HG03571 (cell line): Measurements from ENCODE around the gene OCA2.
"Not testable (repeated sequence)": the region's sequence is repeated elsewhere in the genome, so short reads cannot be mapped to it uniquely, and the experiment has no call there.

ENCODE experiments used
- ATAC-seq: cut with Tn5 transposase; IDR thresholded peaks from one replicate; pipeline ENCODE4 v1.9.1; 2021; ENCODE audit not compliant: unreplicated experiment

The OCA2 gene

GRCh38 chr15:28026221-28026620 lies 72.9 kb downstream of the OCA2 start:
- no peak for ATAC-seq

DNA sequence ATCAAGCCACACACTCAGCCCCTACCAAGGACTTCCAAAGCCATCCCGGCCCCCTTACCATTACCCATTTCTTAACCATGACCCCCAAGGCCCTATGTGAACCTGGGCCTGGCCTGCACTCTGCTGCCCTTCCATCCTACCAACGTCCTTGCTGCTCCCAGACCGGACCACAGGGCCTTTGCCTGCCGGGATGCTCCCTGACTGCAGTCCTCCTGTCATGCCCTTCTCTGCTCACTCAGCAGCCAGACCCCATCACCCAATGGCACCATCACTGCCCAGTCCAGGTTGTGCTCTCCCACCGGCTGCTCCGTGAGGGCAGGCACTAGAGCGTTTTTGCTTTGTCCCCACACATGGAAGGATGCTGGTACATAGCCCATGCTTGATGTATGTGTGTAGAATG lies 73.7 kb downstream of the OCA2 start:
- ATAC-seq: no peak

GRCh38 chr15:28024889-28025250 lies 74.2 kb downstream of the OCA2 start:
- no peak for ATAC-seq

DNA sequence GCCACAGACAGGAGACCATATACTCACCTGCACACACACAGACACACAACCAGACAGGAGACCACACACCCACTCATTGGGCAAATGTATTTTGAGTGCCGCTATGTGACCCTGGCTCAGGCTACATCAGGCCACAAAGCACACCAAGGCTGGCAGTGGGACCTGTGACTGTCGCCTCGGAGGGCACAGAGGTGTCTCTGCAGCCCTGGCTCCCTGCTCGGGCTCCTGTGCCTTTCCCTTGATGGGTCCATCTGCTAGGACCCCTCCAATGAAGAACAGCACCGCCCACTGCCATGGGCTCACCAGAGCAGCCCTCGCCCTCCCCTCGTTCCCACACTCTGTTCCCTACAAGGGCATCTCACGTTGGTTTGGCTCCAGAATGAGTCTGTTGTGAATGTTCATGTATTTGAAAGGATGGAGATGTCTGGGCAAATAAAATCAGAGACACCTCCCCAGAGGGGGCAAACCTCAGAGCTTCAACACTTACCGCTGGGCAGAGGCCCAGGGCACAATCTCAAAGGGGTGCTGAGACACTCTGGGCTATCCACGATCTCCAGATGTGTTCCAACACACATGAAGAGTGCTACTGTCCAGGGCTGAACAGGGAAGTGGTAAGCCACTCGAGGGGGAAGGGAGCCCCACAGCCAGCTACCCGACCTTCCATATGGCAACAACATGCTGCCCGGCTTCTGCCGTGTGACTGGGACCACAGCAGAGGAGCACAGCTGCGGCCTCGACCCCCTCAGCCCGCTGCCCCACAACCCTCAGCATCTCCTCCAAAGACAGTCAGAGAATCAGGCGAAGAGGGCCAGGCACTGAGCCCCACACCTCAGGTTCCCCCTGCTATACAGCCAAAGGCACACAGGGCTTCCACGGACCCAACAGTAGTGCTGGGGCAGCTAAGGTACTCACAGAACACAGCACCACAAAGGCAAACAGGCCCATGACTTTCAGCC lies 74.9 kb downstream of the OCA2 start:
- ATAC-seq: no peak

DNA sequence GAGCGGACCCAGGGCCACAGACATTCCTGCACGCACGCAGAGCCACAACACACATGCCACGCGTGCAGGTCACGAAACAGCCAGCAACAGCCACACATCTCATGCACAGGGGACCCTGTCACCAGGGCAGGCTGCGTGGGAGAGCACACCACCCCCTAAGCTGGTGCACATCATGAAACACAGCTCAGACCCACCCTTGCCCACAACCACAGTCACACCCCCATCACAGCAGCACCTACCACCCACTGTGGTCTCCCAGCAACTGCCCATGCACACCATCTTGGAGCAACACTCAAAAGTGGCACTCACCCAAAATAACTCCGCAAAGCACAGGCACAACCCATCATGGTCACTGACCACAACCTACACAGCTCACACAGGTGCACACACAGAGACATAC lies 75.7 kb downstream of the OCA2 start:
- ATAC-seq: no peak

DNA sequence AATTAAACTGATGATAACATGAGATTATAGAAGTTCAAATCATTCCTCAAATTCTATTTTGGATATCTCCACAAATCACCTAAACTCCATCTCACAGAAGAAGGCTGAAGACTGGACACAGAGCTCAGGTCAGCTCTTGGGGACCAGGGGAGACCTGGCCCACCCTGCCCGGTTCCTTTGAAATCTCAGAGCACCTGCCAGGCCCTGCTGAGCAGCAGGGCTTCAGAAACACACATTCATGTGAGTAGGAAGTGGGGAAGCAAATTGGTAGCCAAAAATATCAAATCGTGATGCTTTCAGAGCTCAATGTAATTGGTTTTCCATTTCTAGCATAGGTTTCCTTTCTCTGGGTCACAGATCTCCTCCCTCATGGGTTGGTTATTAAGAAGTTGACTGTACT lies 76.2 kb downstream of the OCA2 start:
- ATAC-seq: no peak

DNA sequence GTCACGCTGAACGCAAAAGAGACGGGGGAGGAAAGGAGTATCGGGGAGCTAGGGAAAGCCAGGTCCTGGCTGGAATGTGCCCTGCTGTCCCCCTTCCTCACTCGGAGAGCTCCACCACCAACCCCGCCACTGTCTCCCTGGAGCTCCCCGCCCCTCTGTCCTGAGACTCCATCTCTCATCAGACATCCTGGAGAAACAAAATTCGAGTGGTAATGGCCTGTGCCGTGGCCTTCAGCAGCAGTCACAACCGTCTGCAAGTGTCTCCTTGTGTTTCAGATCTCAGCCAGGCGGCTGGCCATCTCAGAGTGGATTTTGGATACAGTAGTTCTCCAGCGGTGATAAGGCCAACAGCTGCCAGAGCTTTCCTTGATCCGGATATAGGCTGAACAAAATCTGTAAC lies 76.9 kb downstream of the OCA2 start:
- no peak for ATAC-seq

- no peak for ATAC-seq
Measured at GRCh38 chr15:28021281-28022039, 77.7 kb downstream of the OCA2 start.

DNA sequence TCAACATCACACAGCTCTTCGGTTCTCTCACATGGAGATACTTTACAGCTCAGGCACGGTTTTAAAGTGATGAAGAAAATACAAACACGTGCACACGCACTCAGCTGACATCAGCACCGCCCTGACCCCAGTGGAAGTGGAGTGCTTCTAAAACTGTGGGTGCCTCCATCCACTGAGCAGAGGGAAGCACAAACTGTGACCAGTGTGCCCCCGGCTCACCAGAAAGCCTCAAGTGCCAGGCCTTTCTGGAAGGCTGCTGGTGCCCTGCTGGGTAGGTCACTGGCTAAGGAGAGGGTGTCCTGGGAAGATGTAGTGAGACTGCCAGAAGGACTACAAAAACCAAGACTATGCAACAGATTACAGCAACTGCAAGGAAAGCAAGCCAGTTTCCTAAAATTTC lies 78.5 kb downstream of the OCA2 start:
- no peak for ATAC-seq

- no peak for ATAC-seq
Measured at GRCh38 chr15:28019594-28020309, 79.4 kb downstream of the OCA2 start.

DNA sequence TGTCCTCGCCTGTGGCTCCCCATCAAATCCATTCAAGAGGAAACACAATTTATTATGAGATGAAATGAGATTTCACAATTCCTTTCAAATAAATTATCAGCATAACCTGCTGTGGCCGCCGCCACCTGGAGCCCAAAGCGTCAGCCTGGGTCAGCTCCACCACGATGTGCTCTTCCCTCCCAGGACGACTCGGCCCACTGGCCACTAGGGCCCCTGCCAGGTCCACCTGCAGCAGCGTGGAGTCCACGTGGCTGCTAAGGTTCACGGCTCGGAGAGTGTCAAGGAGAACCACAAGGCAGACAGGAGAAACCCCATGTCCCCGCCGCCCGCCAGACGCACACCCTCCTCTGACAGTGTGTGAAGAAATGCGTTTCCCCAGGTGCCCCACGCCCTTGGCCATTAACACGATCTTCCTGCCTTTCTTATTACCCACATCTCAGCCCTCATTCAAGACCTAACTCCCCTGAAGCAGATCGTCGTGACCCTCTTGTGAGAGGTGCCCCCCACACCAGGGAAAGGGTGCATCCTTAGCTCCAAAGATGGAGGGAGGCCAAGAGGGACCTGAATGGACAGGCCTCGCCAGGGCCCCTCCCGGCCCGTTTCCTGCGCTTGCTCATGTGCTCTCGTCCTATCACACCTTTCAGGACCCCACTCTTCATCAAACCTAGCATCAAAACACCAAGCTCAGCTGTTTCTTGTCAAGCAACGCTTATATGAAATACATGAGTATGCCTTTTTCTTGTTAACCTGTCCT lies 80.6 kb downstream of the OCA2 start:
- no peak for ATAC-seq

- ATAC-seq: no peak
Measured at GRCh38 chr15:28017423-28017924, 81.6 kb downstream of the OCA2 start.

DNA sequence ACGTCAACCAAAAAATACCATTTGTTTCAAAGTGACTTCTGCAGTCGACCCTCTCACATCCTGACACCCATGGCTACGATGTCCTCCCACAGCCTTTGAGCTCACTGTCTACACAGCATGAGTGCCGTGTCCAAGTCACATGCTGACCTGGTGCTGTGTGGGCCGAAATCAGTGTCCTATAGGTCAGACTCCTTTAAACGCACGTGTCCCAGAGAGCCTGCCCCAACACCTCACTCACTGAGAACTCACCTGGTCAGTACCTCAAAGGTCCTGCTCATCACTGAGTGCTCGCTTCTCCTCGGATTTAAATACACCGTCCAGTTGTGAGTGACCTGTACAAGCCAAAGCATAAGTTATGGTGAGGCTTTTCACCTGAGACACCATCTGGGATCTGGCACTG lies 83.3 kb downstream of the OCA2 start:
- no peak for ATAC-seq

GRCh38 chr15:28014623-28015200 lies 84.4 kb downstream of the OCA2 start:
- no peak for ATAC-seq

- no peak for ATAC-seq
Measured at GRCh38 chr15:28013976-28014375, 85.1 kb downstream of the OCA2 start.

DNA sequence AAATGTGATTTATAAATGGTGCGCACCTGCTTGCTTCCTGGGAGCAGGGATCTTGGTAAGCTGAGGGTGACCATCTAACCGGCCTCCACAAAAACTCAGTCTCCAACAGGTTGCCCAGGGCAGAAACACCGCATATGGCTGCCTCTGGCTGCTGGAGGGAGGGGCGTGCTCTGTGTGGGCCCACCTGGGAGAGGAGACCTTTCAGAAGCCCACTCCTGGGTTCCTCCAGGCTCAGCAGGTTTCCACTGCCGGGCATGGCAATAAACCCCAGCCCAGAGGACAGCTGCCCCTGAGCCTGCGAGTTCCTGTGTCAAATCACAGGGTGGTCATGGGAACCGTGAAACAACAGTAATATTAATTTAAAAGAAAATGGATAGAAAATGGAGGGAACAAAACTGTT lies 85.6 kb downstream of the OCA2 start:
- no peak for ATAC-seq

GRCh38 chr15:28012231-28012630 lies 86.9 kb downstream of the OCA2 start:
- no peak for ATAC-seq

DNA sequence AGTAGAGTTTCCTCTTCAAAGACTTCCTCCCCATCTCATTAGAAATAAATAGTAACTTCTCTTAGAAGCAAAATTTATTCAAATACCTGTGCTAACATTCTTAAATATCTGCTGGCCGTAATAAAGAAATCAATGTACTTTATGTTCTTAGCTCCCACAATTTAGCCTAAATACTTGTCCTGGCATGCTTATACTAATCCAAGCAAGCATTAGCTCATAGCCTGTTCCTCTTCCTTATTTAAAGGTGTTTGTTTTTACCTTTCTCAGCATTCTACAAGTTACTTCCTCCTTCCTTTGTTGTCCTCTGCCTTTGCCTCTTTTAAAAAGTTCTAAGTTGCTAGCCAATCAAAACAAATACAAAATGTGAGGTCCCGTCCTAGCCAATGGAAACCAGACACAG lies 90.9 kb downstream of the OCA2 start:
- ATAC-seq: not testable (repeated sequence)

- ATAC-seq: no peak
Measured at GRCh38 chr15:28006116-28006905, 92.8 kb downstream of the OCA2 start.
